GM12878 (cell line): ENCODE data around the gene CALD1. TPM values are rescaled to one million over a fixed set of nuclear protein-coding genes. Genes with fewer than 3 reads are reported as not detected.

Source experiments
- ATAC-seq: fragments of 200-7000 bp; cut with Tn5 transposase; 3 replicates; pipeline ENCODE4 v1.9.1; 2020; ENCODE audit warnings: mild to moderate bottlenecking, moderate library complexity
- BruUV-seq: library from RNA; stranded (reverse); fragments of 400-500 nt; replicated peaks from 2 replicates; lab custom pipeline; 2021; lab: Mats Ljungman, UMichigan
- CTCF ChIA-PET: fragments of 300-600 bp; sonication (Branson Sonifier 250); formaldehyde crosslinking; extraction: SDS; loops from one replicate; lab custom pipeline; 2021; ENCODE audit warnings: inconsistent platforms; lab: Yijun Ruan, JAX
- POLR2A ChIA-PET: fragments of 350-600 bp; formaldehyde crosslinking; extraction: SDS; loops from one replicate; lab custom pipeline; 2021; ENCODE audit warnings: inconsistent platforms; lab: Charles Lee
- RAD21 ChIA-PET: fragments of 300-600 bp; sonication (Branson Sonifier 250); formaldehyde crosslinking; loops from one replicate; lab custom pipeline; 2023; ENCODE audit warnings: antibody characterized with exemption; ENCODE audit not compliant: unreplicated experiment; lab: Charles Lee
- SMC1A ChIA-PET: fragments of 300-600 bp; sonication (Branson Sonifier 250); formaldehyde crosslinking; loops from one replicate; lab custom pipeline; 2023; ENCODE audit not compliant: unreplicated experiment, uncharacterized antibody; lab: Charles Lee
- DNase-seq: peaks from one replicate; pipeline ENCODE4 v3.0.0-alpha.2; 2011; ENCODE audit warnings: low read depth, low spot score
- FAIRE-seq: peaks from 3 replicates; lab custom pipeline; 2011; peaks lifted over from hg19 to GRCh38; lab: Jason Lieb, UNC
- H2AFZ ChIP-seq: 2 replicates; pipeline ENCODE4 v1.6.0; 2011; ENCODE audit warnings: low read depth, low read length, control low read depth; ENCODE audit not compliant: control insufficient read depth
- H3K27ac ChIP-seq: 2 replicates; pipeline ENCODE4 v1.5.1; 2011; ENCODE audit warnings: control low read depth; ENCODE audit not compliant: control insufficient read depth, insufficient read depth
- H3K27me3 ChIP-seq, 2 experiments: replicated peaks in 1 of 2; 2 replicates each; pipeline versions ENCODE4 v1.6.0 to v1.6.1; 2011; ENCODE audit warnings: low read length in 1 of 2; ENCODE audit not compliant: control insufficient read depth in 2 of 2, insufficient read depth in 2 of 2
- H3K36me3 ChIP-seq, 2 experiments: 2 replicates each; pipeline ENCODE4 v1.5.1; 2011; ENCODE audit warnings: low read length in 1 of 2; ENCODE audit not compliant: control insufficient read depth in 2 of 2, insufficient read depth in 2 of 2
- H3K4me1 ChIP-seq: 2 replicates; pipeline ENCODE4 v1.6.1; 2011; ENCODE audit warnings: mild to moderate bottlenecking, low read length, moderate library complexity, mixed read lengths; ENCODE audit not compliant: control insufficient read depth, insufficient read depth
- H3K4me2 ChIP-seq: 2 replicates; pipeline ENCODE4 v1.6.0; 2011; ENCODE audit warnings: control low read depth; ENCODE audit not compliant: control insufficient read depth, insufficient read depth
- H3K4me3 ChIP-seq: fragments of 200-600 bp; sonication (generic); 2 replicates; pipeline ENCODE4 v1.5.1; 2016
- H3K79me2 ChIP-seq: 2 replicates; pipeline ENCODE4 v1.6.0; 2011; ENCODE audit warnings: low read length; ENCODE audit not compliant: control insufficient read depth, insufficient read depth
- H3K9ac ChIP-seq: 2 replicates; pipeline ENCODE4 v1.8.0; 2011; ENCODE audit warnings: low read length, control low read depth, mixed read lengths; ENCODE audit not compliant: control insufficient read depth, insufficient read depth
- H3K9me3 ChIP-seq: replicated peaks from 3 replicates; pipeline ENCODE4 v1.5.1; 2011; ENCODE audit warnings: mild to moderate bottlenecking, low read length; ENCODE audit not compliant: control insufficient read depth, insufficient read depth
- H4K20me1 ChIP-seq: 2 replicates; pipeline ENCODE4 v1.6.0; 2011; ENCODE audit not compliant: control insufficient read depth, insufficient read depth
- CHD1 ChIP-seq: IDR thresholded peaks from 2 replicates; pipeline ENCODE4 v1.6.1; 2012; ENCODE audit warnings: low read depth, low read length, improper control_type of control experiment
- EP300 ChIP-seq, 2 experiments: fragments of 150-350 bp in 1 of 2; IDR thresholded peaks; 2 replicates each; pipeline ENCODE4 v1.6.1; 2011 to 2012; ENCODE audit warnings: low read depth in 2 of 2, low read length in 2 of 2, borderline replicate concordance in 1 of 2, improper control_type of control experiment in 1 of 2, inconsistent platforms in 1 of 2; ENCODE audit not compliant: control insufficient read depth in 1 of 2
- HDAC6 ChIP-seq: fragments of 200-600 bp; sonication (generic); IDR thresholded peaks from one replicate; pipeline ENCODE4 v1.8.0; 2017; ENCODE audit warnings: antibody characterized with exemption; ENCODE audit not compliant: unreplicated experiment
- JUND ChIP-seq: IDR thresholded peaks from 2 replicates; pipeline ENCODE4 v1.6.1; 2012; ENCODE audit warnings: low read depth, mild to moderate bottlenecking, low read length, improper control_type of control experiment, moderate library complexity
- LARP7 ChIP-seq: fragments of 450-650 bp; IDR thresholded peaks from 2 replicates; pipeline ENCODE4 v1.6.1; 2017; ENCODE audit warnings: mild to moderate bottlenecking
- MTA3 ChIP-seq: IDR thresholded peaks from 2 replicates; pipeline ENCODE4 v1.6.1; 2012; ENCODE audit warnings: low read length, inconsistent platforms, borderline replicate concordance
- NFYB ChIP-seq: IDR thresholded peaks from 2 replicates; pipeline ENCODE4 v1.6.1; 2011; ENCODE audit warnings: low read depth, mild to moderate bottlenecking, low read length, improper control_type of control experiment, moderate library complexity; ENCODE audit not compliant: insufficient read depth
- POLR2AphosphoS5 ChIP-seq: IDR thresholded peaks from 2 replicates; pipeline ENCODE4 v1.6.1; 2011; ENCODE audit warnings: mild to moderate bottlenecking, low read length, inconsistent platforms
- RELA ChIP-seq: fragments of 450-650 bp; IDR thresholded peaks from 2 replicates; pipeline ENCODE4 v1.8.0; 2014; ENCODE audit warnings: borderline replicate concordance; ENCODE audit not compliant: partially characterized antibody
- SPI1 ChIP-seq: IDR thresholded peaks from 2 replicates; pipeline ENCODE4 v1.6.1; 2011; ENCODE audit warnings: low read depth, mild to moderate bottlenecking, low read length, moderate library complexity, borderline replicate concordance; ENCODE audit not compliant: insufficient read depth
- SRF ChIP-seq, 2 experiments: IDR thresholded peaks; 2 replicates each; pipeline ENCODE4 v1.6.1; 2011; ENCODE audit warnings: low read depth in 2 of 2, low read length in 2 of 2, mild to moderate bottlenecking in 1 of 2, moderate library complexity in 1 of 2
- TARDBP ChIP-seq: IDR thresholded peaks from 2 replicates; pipeline ENCODE4 v1.6.1; 2016; ENCODE audit warnings: borderline replicate concordance
- YY1 ChIP-seq: IDR thresholded peaks from 2 replicates; pipeline ENCODE4 v1.6.1; 2011; ENCODE audit warnings: low read depth, mild to moderate bottlenecking, low read length
- ZSCAN29 ChIP-seq: fragments of 450-650 bp; IDR thresholded peaks from 2 replicates; pipeline ENCODE4 v1.6.1; 2017; ENCODE audit warnings: mild to moderate bottlenecking, moderate library complexity
- in situ Hi-C: fragments of 300-500 bp; cut with MboI; formaldehyde crosslinking; loops from 9 replicates; pipeline ENCODE4 v1.14.3; 2018; ENCODE audit warnings: mixed read lengths
- intact Hi-C: fragments of 100-400 bp; cut with micrococcal nuclease; formaldehyde crosslinking; loops from one replicate; pipeline ENCODE4 v1.14.2; 2022; ENCODE audit not compliant: unreplicated experiment
- polyA plus RNA-seq, 11 experiments: library from polyadenylated mRNA; depleted of rRNA in 4 of 11; unstranded in 6 of 11; stranded (reverse) in 5 of 11; fragments of >200 nt; fragmentation: Nextera tagmentation in 4 of 11; fragmentation: Illumina TruSeq in 1 of 11; extraction: Ambion mirVana in 4 of 11; extraction: Trizol in 1 of 11; gene quantifications; 1 replicate in 1 of 11; 2 replicates in 10 of 11; pipeline versions ENCODE4 v1.2.1 to v1.2.3, GENCODE V29; 2011 to 2016; ENCODE audit warnings: inconsistent platforms in 2 of 11, missing spikeins in 2 of 11, low read depth in 1 of 11
- total RNA-seq, 4 experiments: library from RNA; depleted of rRNA in 3 of 4; stranded (reverse); fragments of >200 nt in 3 of 4; fragmentation: Illumina TruSeq in 1 of 4; extraction: Trizol in 1 of 4; gene quantifications; 2 replicates each; pipeline versions ENCODE4 v1.2.1 to v1.2.3, GENCODE V29; 2013 to 2021
- TF ChIP-seq, protein P1 (sequence below): fragments of 450-650 bp; IDR thresholded peaks from 2 replicates; pipeline ENCODE4 v1.6.1; 2016; ENCODE audit warnings: mild to moderate bottlenecking, moderate library complexity, borderline replicate concordance
- TF ChIP-seq, protein P2 (sequence below): IDR thresholded peaks from 2 replicates; pipeline ENCODE4 v1.6.1; 2011; ENCODE audit warnings: borderline replicate concordance, low read depth, mild to moderate bottlenecking, moderate library complexity, low read length; ENCODE audit not compliant: insufficient read depth, poor library complexity, severe bottlenecking
- TF ChIP-seq, protein P3 (sequence below): IDR thresholded peaks from 2 replicates; pipeline ENCODE4 v1.6.1; 2012; ENCODE audit warnings: low read depth, low read length, improper control_type of control experiment

CALD1 gene
- total and polyA plus RNA-seq, 10 of the 15 experiments (the other 5 are each of a cell fraction or from before 2014, with no cell fraction given) = 0.03 to 1.3 (median 0.22) TPM

DNA sequence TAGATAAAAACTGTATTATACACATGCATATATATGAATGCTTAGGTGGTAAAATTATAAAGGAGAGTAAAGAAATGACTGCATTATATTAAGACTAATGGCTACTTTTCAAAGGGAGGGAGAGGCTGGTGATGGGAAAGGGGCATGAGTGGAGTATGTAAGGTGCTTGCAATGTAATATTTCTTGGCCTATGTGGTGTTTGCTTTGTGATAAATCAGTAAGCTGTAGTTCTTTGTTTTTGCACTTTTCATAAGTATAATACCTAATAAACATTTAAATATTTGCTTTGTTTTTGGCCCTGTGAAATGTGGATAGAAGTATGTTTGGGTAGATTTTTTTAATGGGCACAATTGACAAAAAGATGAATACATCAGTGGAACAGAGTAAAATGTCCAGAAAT, 232.8 kb downstream of the CALD1 start:
- ATAC-seq (no peak), DNase-seq (no peak), FAIRE-seq (no peak)
- no peaks in the 10 kb centered on the region for H3K79me2 ChIP-seq
- intact Hi-C loops = no loop called here
- BruUV-seq = no TSS peak
- H3K9me3 ChIP-seq = no peaks in the 10 kb centered on the region
- in situ Hi-C loops = no loop called here
- no peaks in the 10 kb centered on the region for H3K36me3 ChIP-seq
- no peak overlapping the region for H3K27ac ChIP-seq
- ChIA-PET CTCF (no interaction called here), POLR2A (no interaction called here), RAD21 (no interaction called here), SMC1A (no interaction called here)
- no peaks in the 10 kb centered on the region for H4K20me1 ChIP-seq
- no peak overlapping the region for H3K4me3 ChIP-seq
- no peak overlapping the region for H3K4me2 ChIP-seq
- H3K9ac ChIP-seq = no peak overlapping the region
- no peak overlapping the region for H2AFZ ChIP-seq
- TF ChIP-seq SPI1 = no peak
- no peak for TF ChIP-seq TARDBP
- no peak for TF ChIP-seq LARP7
- TF ChIP-seq, protein P1, sequence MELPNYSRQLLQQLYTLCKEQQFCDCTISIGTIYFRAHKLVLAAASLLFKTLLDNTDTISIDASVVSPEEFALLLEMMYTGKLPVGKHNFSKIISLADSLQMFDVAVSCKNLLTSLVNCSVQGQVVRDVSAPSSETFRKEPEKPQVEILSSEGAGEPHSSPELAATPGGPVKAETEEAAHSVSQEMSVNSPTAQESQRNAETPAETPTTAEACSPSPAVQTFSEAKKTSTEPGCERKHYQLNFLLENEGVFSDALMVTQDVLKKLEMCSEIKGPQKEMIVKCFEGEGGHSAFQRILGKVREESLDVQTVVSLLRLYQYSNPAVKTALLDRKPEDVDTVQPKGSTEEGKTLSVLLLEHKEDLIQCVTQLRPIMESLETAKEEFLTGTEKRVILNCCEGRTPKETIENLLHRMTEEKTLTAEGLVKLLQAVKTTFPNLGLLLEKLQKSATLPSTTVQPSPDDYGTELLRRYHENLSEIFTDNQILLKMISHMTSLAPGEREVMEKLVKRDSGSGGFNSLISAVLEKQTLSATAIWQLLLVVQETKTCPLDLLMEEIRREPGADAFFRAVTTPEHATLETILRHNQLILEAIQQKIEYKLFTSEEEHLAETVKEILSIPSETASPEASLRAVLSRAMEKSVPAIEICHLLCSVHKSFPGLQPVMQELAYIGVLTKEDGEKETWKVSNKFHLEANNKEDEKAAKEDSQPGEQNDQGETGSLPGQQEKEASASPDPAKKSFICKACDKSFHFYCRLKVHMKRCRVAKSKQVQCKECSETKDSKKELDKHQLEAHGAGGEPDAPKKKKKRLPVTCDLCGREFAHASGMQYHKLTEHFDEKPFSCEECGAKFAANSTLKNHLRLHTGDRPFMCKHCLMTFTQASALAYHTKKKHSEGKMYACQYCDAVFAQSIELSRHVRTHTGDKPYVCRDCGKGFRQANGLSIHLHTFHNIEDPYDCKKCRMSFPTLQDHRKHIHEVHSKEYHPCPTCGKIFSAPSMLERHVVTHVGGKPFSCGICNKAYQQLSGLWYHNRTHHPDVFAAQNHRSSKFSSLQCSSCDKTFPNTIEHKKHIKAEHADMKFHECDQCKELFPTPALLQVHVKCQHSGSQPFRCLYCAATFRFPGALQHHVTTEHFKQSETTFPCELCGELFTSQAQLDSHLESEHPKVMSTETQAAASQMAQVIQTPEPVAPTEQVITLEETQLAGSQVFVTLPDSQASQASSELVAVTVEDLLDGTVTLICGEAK = no peak
- no peak for TF ChIP-seq HDAC6
- no peak for TF ChIP-seq JUND
- TF ChIP-seq, protein P2, sequence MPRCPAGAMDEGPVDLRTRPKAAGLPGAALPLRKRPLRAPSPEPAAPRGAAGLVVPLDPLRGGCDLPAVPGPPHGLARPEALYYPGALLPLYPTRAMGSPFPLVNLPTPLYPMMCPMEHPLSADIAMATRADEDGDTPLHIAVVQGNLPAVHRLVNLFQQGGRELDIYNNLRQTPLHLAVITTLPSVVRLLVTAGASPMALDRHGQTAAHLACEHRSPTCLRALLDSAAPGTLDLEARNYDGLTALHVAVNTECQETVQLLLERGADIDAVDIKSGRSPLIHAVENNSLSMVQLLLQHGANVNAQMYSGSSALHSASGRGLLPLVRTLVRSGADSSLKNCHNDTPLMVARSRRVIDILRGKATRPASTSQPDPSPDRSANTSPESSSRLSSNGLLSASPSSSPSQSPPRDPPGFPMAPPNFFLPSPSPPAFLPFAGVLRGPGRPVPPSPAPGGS = no peak
- TF ChIP-seq NFYB = no peak
- TF ChIP-seq YY1 = no peak
- no peak for TF ChIP-seq RELA
- TF ChIP-seq, protein P3, sequence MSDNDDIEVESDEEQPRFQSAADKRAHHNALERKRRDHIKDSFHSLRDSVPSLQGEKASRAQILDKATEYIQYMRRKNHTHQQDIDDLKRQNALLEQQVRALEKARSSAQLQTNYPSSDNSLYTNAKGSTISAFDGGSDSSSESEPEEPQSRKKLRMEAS = no peak
- TF ChIP-seq CHD1 = no peak
- no peak for TF ChIP-seq MTA3
- TF ChIP-seq EP300 (IDR thresholded peaks at IDR 0.05; ENCODE audit: borderline replicate concordance in 1 of 2, control insufficient read depth in 1 of 2, low read depth in 2 of 2, low read length in 2 of 2) = no peak
- TF ChIP-seq POLR2AphosphoS5 = no peak
- no peak for TF ChIP-seq ZSCAN29
- no peak for TF ChIP-seq SRF (IDR thresholded peaks at IDR 0.05; ENCODE audit: low read depth in 2 of 2, low read length in 2 of 2)
- H3K27me3 ChIP-seq = no peaks in the 10 kb centered on the region
- H3K4me1 ChIP-seq = no peaks in the 10 kb centered on the region
